ELF-1 (cell line): ENCODE data around the gene CHCHD1.
"Not testable (repeated sequence)": the region's sequence is repeated elsewhere in the genome, so short reads cannot be mapped to it uniquely, and the experiment has no call there.

Source experiments
- DNase-seq: peaks from one replicate; pipeline ENCODE4 v3.0.0-alpha.2; 2016; ENCODE audit warnings: low read depth, low spot score

The CHCHD1 gene

GRCh38 chr10:73781879-73782748, at the start of gene CHCHD1:
Gene CHCHD1, plus strand, starts transcription at chr10:73782048. Its CDS starts 28 bp downstream, at chr10:73782076.
- DNase-seq: peak; percentile 92

GRCh38 chr10:73732426-73732825, 49.4 kb upstream of the CHCHD1 start:
- DNase-seq: no peak

DNA sequence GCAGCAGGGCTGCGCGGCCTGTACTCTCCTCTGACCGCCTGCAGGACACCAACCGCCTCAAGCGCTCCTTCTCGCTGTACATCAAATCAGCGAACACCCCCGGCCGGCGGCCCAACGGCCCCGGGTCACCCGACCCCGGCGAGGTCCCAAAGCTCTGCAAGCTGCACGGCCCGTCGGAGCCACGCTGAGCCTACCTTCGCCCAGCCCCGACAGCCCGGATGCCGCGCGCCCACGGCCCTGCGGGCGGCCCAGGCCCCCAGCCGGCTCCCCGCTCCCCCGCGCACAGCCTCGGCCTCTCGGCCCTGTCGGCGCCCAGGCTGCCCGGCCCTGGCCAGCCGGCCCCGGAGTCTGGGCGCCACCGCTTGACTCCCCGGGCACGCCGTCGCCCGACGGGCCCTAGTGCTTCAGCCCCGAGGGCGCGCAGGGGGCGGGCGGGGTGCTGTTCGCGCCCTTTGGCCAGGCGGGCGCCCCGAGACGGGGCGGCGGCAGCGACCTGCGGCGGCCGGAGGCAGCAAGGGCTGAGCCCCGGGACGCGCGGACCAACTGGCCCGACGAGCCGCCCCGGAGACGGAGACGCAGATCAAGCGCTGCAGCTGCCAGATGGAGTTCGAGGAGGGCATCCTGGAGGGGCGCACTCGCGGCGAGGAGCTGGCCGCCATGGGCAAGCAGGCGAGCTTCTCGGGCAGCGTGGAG, 48.8 kb upstream of the CHCHD1 start:
- peak; percentile 10 for DNase-seq

- DNase-seq: no peak
These were observed 47.7 kb upstream of the CHCHD1 start for GRCh38 chr10:73734028-73734720.

DNA sequence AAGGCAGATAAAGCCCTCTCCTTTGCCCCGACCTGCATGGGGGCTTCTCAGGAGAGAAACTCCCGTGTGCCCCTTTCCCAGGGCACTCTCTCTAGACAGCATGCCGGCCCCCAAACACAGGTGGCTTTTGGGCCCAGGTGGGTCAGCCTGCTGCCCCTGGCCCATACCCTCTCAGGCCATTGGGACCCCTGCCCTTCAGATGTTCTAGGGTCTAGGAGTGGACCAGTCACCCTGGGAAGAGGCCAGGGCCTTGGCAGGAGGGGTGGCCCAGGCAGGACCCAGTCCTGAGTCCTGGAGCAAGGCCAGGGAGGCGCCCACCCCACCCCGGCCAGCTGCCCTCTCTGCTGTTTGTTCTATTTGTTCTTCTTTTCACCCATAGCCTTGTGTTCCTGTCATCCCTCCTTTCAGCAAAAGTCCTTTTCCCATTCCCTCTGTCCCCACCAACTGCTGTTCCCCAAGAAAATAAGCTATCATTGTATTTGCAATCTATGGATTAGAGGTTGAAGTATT, 47.0 kb upstream of the CHCHD1 start:
- no peak for DNase-seq

DNA sequence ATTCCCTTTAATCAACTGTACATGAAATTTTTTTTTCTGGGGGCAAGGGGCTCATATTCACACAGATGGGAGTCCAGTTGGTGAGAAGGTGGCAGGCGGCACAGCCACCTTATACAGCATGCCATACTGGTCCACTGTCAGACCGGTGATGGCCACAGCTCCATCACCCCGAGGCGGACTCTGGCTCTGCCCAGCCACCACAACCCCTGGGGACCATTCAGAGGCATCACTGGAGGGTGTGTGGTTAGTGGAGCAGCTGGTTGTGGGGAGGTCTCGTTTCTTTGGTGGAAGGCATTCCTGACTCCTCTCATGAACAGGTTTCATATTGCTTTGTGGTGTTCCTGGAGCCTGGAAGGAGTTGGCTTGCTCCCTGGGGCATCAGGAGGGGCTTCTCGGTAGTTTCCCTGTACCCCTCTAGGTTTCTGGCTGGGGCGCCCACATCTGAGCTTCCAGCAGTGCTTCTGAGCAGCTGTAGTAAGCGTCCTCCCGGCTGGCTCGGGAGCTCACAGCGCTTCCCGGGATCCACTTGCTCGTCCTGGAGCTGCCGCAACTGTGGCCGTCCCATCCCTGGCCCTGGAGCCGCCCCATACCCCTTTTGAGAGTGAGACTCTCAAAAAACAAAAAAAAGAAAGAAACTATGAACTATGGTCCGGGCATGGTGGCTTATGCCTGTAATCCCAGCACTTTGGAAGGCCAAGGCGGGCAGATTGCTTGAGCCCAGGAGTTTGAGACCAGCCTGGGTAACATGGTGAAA, 41.2 kb upstream of the CHCHD1 start:
- DNase-seq: not testable (repeated sequence)

DNA sequence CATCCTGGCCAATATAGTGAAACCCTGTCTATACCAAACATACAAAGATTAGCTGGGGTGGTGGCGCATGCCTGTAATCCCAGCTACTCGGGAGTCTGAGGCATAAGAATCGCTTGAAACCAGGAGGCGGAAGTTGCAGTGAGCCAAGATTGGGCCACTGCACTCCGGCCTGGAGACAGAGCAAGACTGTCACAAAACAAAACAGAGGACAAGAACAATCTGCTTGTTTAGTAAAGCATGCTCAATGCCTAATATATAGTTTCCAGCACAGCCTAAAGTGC, 39.5 kb upstream of the CHCHD1 start:
- DNase-seq: peak; percentile 26

GRCh38 chr10:73743327-73743904, 38.4 kb upstream of the CHCHD1 start:
- no peak for DNase-seq

- DNase-seq: peak; percentile 97
These were observed 37.8 kb upstream of the CHCHD1 start, which contains the start of gene SEC24C for GRCh38 chr10:73743905-73744663. Gene SEC24C, plus strand, starts transcription at chr10:73744372. Its CDS starts 2,461 bp downstream, at chr10:73746833.

- no peak for DNase-seq
These were observed 37.2 kb upstream of the CHCHD1 start for GRCh38 chr10:73744664-73744975.

GRCh38 chr10:73746721-73747120, 35.1 kb upstream of the CHCHD1 start:
- no peak for DNase-seq

- DNase-seq: no peak
These were observed 31.0 kb upstream of the CHCHD1 start for GRCh38 chr10:73750819-73751218.

DNA sequence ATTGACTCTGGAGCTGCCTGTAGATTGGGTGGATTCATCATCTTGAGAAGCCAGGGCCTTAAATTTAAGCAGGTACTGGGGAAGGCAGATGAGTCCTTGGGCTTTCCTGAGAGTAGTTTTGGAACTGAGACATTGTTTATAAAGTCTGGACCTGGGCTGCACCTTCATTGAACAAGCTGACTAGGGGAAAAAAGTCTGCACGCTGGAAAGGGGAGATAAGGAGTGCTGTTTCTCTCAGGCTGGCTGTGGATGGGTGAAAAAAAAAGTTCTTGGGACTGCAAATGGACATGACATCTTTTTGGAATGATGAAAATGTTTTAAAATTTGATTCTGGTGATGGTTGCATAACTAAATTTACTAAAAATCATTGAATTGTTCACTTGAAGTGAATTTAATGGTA, 25.7 kb upstream of the CHCHD1 start:
- no peak for DNase-seq

GRCh38 chr10:73758704-73759511, 22.9 kb upstream of the CHCHD1 start:
- no peak for DNase-seq

- DNase-seq: peak; percentile 34
These were observed 22.2 kb upstream of the CHCHD1 start for GRCh38 chr10:73759512-73760115.

DNA sequence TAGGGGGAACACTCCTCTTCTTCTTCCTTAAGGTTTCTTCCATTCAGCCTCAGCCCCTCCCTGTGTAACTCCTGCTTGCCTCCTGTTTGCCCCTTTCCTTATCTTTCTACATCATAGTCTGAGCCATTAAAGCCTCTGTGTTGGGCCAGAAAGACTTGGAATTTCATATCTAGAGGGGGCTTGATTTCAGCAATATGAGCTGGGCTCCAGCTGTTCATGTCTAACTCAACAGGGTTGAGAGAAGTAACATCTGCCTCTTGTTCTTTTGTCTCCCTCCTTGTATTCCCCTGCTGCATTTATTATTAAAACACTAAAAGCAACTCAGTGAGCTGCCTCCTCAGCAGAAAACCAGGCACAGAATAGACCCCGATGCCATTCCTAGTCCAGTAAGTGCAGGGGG, 20.1 kb upstream of the CHCHD1 start:
- DNase-seq: no peak

DNA sequence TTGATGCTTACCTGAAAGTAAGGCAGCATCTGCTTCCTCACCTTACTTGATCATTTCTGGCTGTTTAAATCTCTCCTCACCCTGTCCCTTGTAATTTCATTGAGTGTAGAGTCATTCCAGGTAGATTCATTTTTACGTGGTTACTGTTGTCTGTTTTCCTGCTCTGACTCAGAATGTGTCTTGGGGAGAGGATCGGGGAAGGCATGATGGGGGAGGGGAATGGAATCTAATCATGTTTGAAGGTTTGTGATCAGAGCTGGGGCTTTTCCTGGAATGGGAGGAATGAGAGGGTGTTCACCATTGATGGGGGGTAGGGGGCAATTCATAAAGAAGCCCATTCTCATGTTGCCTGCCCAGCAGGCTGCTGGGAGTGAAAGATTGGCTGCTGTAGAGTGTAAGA, 18.9 kb upstream of the CHCHD1 start:
- no peak for DNase-seq

- no peak for DNase-seq
These were observed 18.5 kb upstream of the CHCHD1 start for GRCh38 chr10:73763343-73763742.

DNA sequence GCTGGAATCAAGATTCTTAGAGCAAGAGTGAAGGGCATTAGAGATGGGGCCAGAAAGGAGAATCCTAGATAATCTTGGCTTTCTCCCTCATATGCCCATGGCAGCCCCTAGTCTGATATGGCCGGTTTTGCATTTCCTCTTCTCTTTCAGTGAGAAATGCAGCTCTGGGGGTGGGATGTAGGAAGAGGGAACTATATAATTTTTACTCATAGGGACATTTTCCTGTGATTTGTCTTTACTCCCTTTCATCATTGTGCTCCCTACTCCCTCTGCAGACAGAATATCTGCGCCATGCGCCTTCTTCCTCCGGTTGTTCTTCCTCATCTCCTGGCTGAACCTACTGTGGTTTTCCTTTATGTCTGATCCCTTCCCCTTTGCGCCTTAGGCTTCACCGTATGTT, 16.8 kb upstream of the CHCHD1 start:
- DNase-seq: no peak
